ENCODE data around the gene IGF1R. TPM values are rescaled to one million over a fixed set of nuclear protein-coding genes. Genes with fewer than 3 reads are reported as not detected.

Gene IGF1R
- total RNA-seq, 1 experiment from 2014 or later: 125 TPM

GRCh38 chr15:98861188-98861587, 212.8 kb downstream of the IGF1R start (continued):
- TF ChIP-seq ZNF512 (CRISPR knock-in tag; IDR thresholded peaks at IDR 0.05; ENCODE audit: borderline replicate concordance) (no peak), NR1H2 (CRISPR knock-in tag; IDR thresholded peaks at IDR 0.05) (no peak), FOXK1 (CRISPR knock-in tag; IDR thresholded peaks at IDR 0.05) (no peak), ZNF138 (CRISPR knock-in tag; conservative IDR thresholded peaks at IDR 0.05) (no peak), PRRX2 (CRISPR knock-in tag; IDR thresholded peaks at IDR 0.05) (no peak)

DNA sequence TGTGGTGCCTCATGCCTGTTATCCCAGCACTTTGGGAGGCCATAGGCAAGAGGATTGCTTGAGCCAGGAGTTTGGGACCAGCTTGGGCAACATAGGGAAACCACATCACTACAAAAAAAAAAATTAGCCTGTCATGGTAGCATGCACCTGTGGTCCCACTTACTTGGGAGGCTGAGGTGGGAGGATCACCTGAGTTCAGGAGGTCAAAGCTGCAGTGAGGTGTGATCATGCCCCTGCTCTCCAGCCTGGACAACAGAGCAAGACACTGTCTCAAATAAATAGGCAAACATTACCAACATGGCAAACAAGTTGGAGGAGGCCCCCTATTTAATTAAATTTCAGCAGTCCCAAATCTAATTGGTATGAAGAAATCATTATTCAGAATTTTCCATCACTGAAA, 215.6 kb downstream of the IGF1R start:
- CTCF ChIA-PET: interaction anchor here (1.0 to 2.4 kb wide), 3 partner anchors 13 to 345 kb away, joined by 4 to 10 read pairs (median 4); no protein-coding TSS in a partner anchor
- no peak for DNase-seq (ENCODE audit: low spot score)
- no peaks in the 10 kb centered on the region for H3K27me3 Mint-ChIP-seq (ENCODE audit: low read depth)
- ATAC-seq: no peak
- H3K4me3 Mint-ChIP-seq: no peak overlapping the region
- H3K36me3 Mint-ChIP-seq: no peaks in the 10 kb centered on the region
- H3K27ac Mint-ChIP-seq: no peak overlapping the region
- peaks cover 81% of the 10 kb centered on the region for H3K4me1 Mint-ChIP-seq
- no peak for TF ChIP-seq SMAD3 (CRISPR knock-in tag; IDR thresholded peaks at IDR 0.05; ENCODE audit: borderline replicate concordance)
- no peak for TF ChIP-seq NFE2L1 (CRISPR knock-in tag; IDR thresholded peaks at IDR 0.05)
- TF ChIP-seq, protein P1, sequence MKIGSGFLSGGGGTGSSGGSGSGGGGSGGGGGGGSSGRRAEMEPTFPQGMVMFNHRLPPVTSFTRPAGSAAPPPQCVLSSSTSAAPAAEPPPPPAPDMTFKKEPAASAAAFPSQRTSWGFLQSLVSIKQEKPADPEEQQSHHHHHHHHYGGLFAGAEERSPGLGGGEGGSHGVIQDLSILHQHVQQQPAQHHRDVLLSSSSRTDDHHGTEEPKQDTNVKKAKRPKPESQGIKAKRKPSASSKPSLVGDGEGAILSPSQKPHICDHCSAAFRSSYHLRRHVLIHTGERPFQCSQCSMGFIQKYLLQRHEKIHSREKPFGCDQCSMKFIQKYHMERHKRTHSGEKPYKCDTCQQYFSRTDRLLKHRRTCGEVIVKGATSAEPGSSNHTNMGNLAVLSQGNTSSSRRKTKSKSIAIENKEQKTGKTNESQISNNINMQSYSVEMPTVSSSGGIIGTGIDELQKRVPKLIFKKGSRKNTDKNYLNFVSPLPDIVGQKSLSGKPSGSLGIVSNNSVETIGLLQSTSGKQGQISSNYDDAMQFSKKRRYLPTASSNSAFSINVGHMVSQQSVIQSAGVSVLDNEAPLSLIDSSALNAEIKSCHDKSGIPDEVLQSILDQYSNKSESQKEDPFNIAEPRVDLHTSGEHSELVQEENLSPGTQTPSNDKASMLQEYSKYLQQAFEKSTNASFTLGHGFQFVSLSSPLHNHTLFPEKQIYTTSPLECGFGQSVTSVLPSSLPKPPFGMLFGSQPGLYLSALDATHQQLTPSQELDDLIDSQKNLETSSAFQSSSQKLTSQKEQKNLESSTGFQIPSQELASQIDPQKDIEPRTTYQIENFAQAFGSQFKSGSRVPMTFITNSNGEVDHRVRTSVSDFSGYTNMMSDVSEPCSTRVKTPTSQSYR (CRISPR knock-in tag; IDR thresholded peaks at IDR 0.05): no peak
- peak; percentile 83 for TF ChIP-seq ZNF121 (CRISPR knock-in tag; IDR thresholded peaks at IDR 0.05)
- no peaks in the 10 kb centered on the region for H3K9me3 Mint-ChIP-seq
- POLR2A ChIA-PET: no interaction called here

- Mint-ChIP-seq H3K4me1 (peaks cover 70% of the 10 kb centered on the region), H3K27me3 (ENCODE audit: low read depth) (no peaks in the 10 kb centered on the region), H3K4me3 (peak overlapping the region; percentile 75), H3K9me3 (no peaks in the 10 kb centered on the region), H3K36me3 (no peaks in the 10 kb centered on the region), H3K27ac (peak overlapping the region; percentile 99)
- TF ChIP-seq, protein P2, sequence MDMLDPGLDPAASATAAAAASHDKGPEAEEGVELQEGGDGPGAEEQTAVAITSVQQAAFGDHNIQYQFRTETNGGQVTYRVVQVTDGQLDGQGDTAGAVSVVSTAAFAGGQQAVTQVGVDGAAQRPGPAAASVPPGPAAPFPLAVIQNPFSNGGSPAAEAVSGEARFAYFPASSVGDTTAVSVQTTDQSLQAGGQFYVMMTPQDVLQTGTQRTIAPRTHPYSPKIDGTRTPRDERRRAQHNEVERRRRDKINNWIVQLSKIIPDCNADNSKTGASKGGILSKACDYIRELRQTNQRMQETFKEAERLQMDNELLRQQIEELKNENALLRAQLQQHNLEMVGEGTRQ (CRISPR knock-in tag; IDR thresholded peaks at IDR 0.05): peak; percentile 93
- TF ChIP-seq PRRX2 (CRISPR knock-in tag; IDR thresholded peaks at IDR 0.05) (no peak), IRF2 (CRISPR knock-in tag; IDR thresholded peaks at IDR 0.05; ENCODE audit: borderline replicate concordance, low read depth) (no peak), TEAD1 (CRISPR knock-in tag; IDR thresholded peaks at IDR 0.05) (no peak)
- TF ChIP-seq, protein P3, sequence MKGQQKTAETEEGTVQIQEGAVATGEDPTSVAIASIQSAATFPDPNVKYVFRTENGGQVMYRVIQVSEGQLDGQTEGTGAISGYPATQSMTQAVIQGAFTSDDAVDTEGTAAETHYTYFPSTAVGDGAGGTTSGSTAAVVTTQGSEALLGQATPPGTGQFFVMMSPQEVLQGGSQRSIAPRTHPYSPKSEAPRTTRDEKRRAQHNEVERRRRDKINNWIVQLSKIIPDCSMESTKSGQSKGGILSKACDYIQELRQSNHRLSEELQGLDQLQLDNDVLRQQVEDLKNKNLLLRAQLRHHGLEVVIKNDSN (CRISPR knock-in tag; IDR thresholded peaks at IDR 0.05): peak; percentile 92
- ChIA-PET CTCF (interaction anchor here (0.7 to 1.6 kb wide), 3 partner anchors 15 to 17 kb away, joined by 3 to 8 read pairs (median 3); no protein-coding TSS in a partner anchor), POLR2A (interaction anchor here (0.9 kb wide), 1 partner anchor 10 kb away, joined by 3 read pairs; no protein-coding TSS in a partner anchor)
- DNase-seq (ENCODE audit: low spot score) (peak; percentile 85), ATAC-seq (peak; percentile 71)
These were observed 217.3 kb downstream of the IGF1R start for GRCh38 chr15:98865397-98866339.

Measured in WTC11 (cell line).